SK-N-SH (cell line): ENCODE results near the gene CP. TPM values are rescaled to one million over a fixed set of nuclear protein-coding genes. Genes with fewer than 3 reads are reported as not detected.

ENCODE experiments used
- CTCF ChIA-PET: fragments of 300-600, 350-600 bp; formaldehyde crosslinking; extraction: SDS; loops from one replicate; lab custom pipeline; 2021; lab: Yijun Ruan, JAX
- POLR2A ChIA-PET: fragments of 350-600 bp; sonication (Branson Sonifier 250); formaldehyde crosslinking; extraction: SDS; loops from one replicate; lab custom pipeline; 2020; ENCODE audit warnings: antibody characterized with exemption, inconsistent platforms; lab: Yijun Ruan, JAX
- DNase-seq: peaks from one replicate; pipeline ENCODE4 v3.0.0; 2012
- H2AFZ ChIP-seq: fragments of 200-600 bp; sonication (generic); 2 replicates; pipeline ENCODE4 v1.8.1; 2016; ENCODE audit warnings: antibody characterized with exemption, mild to moderate bottlenecking, low read depth
- H3F3A ChIP-seq: fragments of 200-600 bp; sonication (generic); replicated peaks from 2 replicates; pipeline ENCODE3; 2016; ENCODE audit warnings: antibody characterized with exemption, mild to moderate bottlenecking; ENCODE audit not compliant: insufficient read depth
- H3K27ac ChIP-seq, 2 experiments: fragments of 200-500 bp in 1 of 2; fragments of 200-600 bp in 1 of 2; sonication (Bioruptor generic) in 1 of 2; sonication (generic), shearing (Covaris generic) in 1 of 2; 2 replicates each; pipeline versions ENCODE4 v1.5.1 to v1.6.1; 2014 to 2016; ENCODE audit warnings: low read depth in 2 of 2, inconsistent platforms in 1 of 2, low read length in 1 of 2, mild to moderate bottlenecking in 1 of 2, mixed read lengths in 1 of 2
- H3K27me3 ChIP-seq: fragments of 200-600 bp; sonication (generic), shearing (Covaris generic); 2 replicates; pipeline ENCODE4 v1.6.1; 2016; ENCODE audit warnings: mixed run types; ENCODE audit not compliant: insufficient read depth
- H3K36me3 ChIP-seq, 2 experiments: fragments of 200-500 bp in 1 of 2; fragments of 200-600 bp in 1 of 2; sonication (Bioruptor generic) in 1 of 2; sonication (generic) in 1 of 2; replicated peaks in 1 of 2; 2 replicates each; pipeline versions ENCODE3 to v1.5.1; 2014 to 2016; ENCODE audit warnings: low read length in 1 of 2, mild to moderate bottlenecking in 1 of 2; ENCODE audit not compliant: insufficient read depth in 2 of 2, control insufficient read depth in 1 of 2
- H3K4me1 ChIP-seq, 2 experiments: fragments of 200-500 bp in 1 of 2; fragments of 200-600 bp in 1 of 2; sonication (Bioruptor generic) in 1 of 2; sonication (generic), shearing (Covaris generic) in 1 of 2; 2 replicates each; pipeline versions ENCODE4 v1.5.1 to v1.6.1; 2014 to 2016; ENCODE audit warnings: low read depth in 1 of 2, low read length in 1 of 2, mixed run types in 1 of 2; ENCODE audit not compliant: insufficient read depth in 2 of 2, control insufficient read depth in 1 of 2
- H3K4me2 ChIP-seq: fragments of 200-600 bp; sonication (generic), shearing (Covaris generic); 2 replicates; pipeline ENCODE4 v1.6.1; 2017; ENCODE audit warnings: mixed run types
- H3K4me3 ChIP-seq, 2 experiments: fragments of 200-500 bp in 1 of 2; fragments of 200-600 bp in 1 of 2; sonication (Bioruptor generic) in 1 of 2; sonication (generic), shearing (Covaris generic) in 1 of 2; 2 replicates each; pipeline versions ENCODE4 v1.5.1 to v1.8.1; 2014 to 2016; ENCODE audit warnings: low read depth in 2 of 2, inconsistent platforms in 1 of 2, low read length in 1 of 2, mild to moderate bottlenecking in 1 of 2, mixed read lengths in 1 of 2, moderate library complexity in 1 of 2
- H3K79me2 ChIP-seq: fragments of 200-600 bp; sonication (generic); 2 replicates; pipeline ENCODE4 v1.8.1; 2017; ENCODE audit warnings: mild to moderate bottlenecking; ENCODE audit not compliant: insufficient read depth
- H3K9ac ChIP-seq: fragments of 200-600 bp; sonication (generic); 2 replicates; pipeline ENCODE4 v1.6.1; 2017; ENCODE audit warnings: mixed run types
- H3K9me2 ChIP-seq: fragments of 200-600 bp; sonication (generic); 2 replicates; pipeline ENCODE4 v1.6.1; 2017; ENCODE audit warnings: mixed run types
- H3K9me3 ChIP-seq: fragments of 200-600 bp; sonication (generic); 2 replicates; pipeline ENCODE4 v1.6.1; 2017; ENCODE audit warnings: mixed run types, mild to moderate bottlenecking, moderate library complexity
- H4K20me1 ChIP-seq: fragments of 200-600 bp; sonication (generic); 2 replicates; pipeline ENCODE4 v1.6.1; 2017; ENCODE audit warnings: mild to moderate bottlenecking, mixed run types; ENCODE audit not compliant: insufficient read depth
- CHD2 ChIP-seq: fragments of 150-350 bp; IDR thresholded peaks from 2 replicates; pipeline ENCODE4 v1.6.1; 2018; ENCODE audit warnings: low read length; ENCODE audit not compliant: partially characterized antibody
- ELF1 ChIP-seq: IDR thresholded peaks from 2 replicates; pipeline ENCODE4 v1.4.0; 2012
- EP300 ChIP-seq, 2 experiments: IDR thresholded peaks; 2 replicates each; pipeline versions ENCODE4 v1.4.0 to v1.6.1; 2012; ENCODE audit warnings: borderline replicate concordance in 1 of 2, low read depth in 1 of 2, low read length in 1 of 2
- EZH2phosphoT487 ChIP-seq: fragments of 200-600 bp; sonication (generic); IDR thresholded peaks from 2 replicates; pipeline ENCODE4 v1.6.1; 2017; ENCODE audit warnings: low read depth, mixed run types, mild to moderate bottlenecking, antibody characterized with exemption, moderate library complexity, borderline replicate concordance
- FOSL2 ChIP-seq: IDR thresholded peaks from 2 replicates; pipeline ENCODE4 v1.4.0; 2012; ENCODE audit warnings: low read depth, mild to moderate bottlenecking, moderate library complexity, borderline replicate concordance
- FOXJ3 ChIP-seq: sonication (generic); formaldehyde crosslinking; IDR thresholded peaks from 2 replicates; pipeline ENCODE4 v1.5.1; 2020; ENCODE audit warnings: mild to moderate bottlenecking, missing genetic modification reagents
- GABPA ChIP-seq: IDR thresholded peaks from 2 replicates; pipeline ENCODE4 v1.4.0; 2012; ENCODE audit warnings: low read depth, mild to moderate bottlenecking
- GATA2 ChIP-seq: sonication (generic); formaldehyde crosslinking; IDR thresholded peaks from 2 replicates; pipeline ENCODE4 v1.5.0; 2020; ENCODE audit warnings: mild to moderate bottlenecking, missing genetic modification reagents
- MEF2A ChIP-seq: IDR thresholded peaks from 2 replicates; pipeline ENCODE4 v1.4.0; 2012; ENCODE audit warnings: low read depth, borderline replicate concordance
- NRF1 ChIP-seq: IDR thresholded peaks from 2 replicates; pipeline ENCODE4 v1.6.1; 2012; ENCODE audit warnings: low read depth, mild to moderate bottlenecking, low read length
- POLR2AphosphoS5 ChIP-seq: IDR thresholded peaks from 2 replicates; pipeline ENCODE4 v1.6.1; 2012; ENCODE audit warnings: low read depth, low read length
- RAD21 ChIP-seq: IDR thresholded peaks from 2 replicates; pipeline ENCODE4 v1.6.1; 2012; ENCODE audit warnings: mild to moderate bottlenecking, low read length
- RCOR1 ChIP-seq: fragments of 150-350 bp; IDR thresholded peaks from 2 replicates; pipeline ENCODE4 v1.6.1; 2017; ENCODE audit warnings: antibody characterized with exemption, low read length
- RFX5 ChIP-seq: IDR thresholded peaks from 2 replicates; pipeline ENCODE4 v1.6.1; 2012; ENCODE audit warnings: mild to moderate bottlenecking, improper control_type of control experiment, low read length
- RXRA ChIP-seq: IDR thresholded peaks from 2 replicates; pipeline ENCODE4 v1.4.0; 2012; ENCODE audit warnings: low read depth, mild to moderate bottlenecking, borderline replicate concordance
- SIN3A ChIP-seq: IDR thresholded peaks from 2 replicates; pipeline ENCODE4 v1.6.1; 2012; ENCODE audit warnings: low read depth, mild to moderate bottlenecking, low read length, moderate library complexity, borderline replicate concordance
- TAF1 ChIP-seq: IDR thresholded peaks from 2 replicates; pipeline ENCODE4 v1.6.1; 2012; ENCODE audit warnings: low read depth, mild to moderate bottlenecking, low read length, moderate library complexity, borderline replicate concordance
- TEAD4 ChIP-seq: IDR thresholded peaks from 2 replicates; pipeline ENCODE4 v1.4.0; 2012; ENCODE audit warnings: mild to moderate bottlenecking, borderline replicate concordance; ENCODE audit not compliant: insufficient read depth
- YY1 ChIP-seq: IDR thresholded peaks from 2 replicates; pipeline ENCODE4 v1.4.0; 2012; ENCODE audit warnings: low read depth, mild to moderate bottlenecking
- WGBS: methylation state at CpG from one replicate; pipeline ENCODE4 v1.1.6; 2017; ENCODE audit warnings: low lambda C conversion rate; 5-methylcytosine and 5-hydroxymethylcytosine counted together
- polyA plus RNA-seq, 3 experiments: library from polyadenylated mRNA; depleted of rRNA; stranded (reverse); fragments of >200 nt; gene quantifications; 2 replicates each; pipeline ENCODE4 v1.2.3, GENCODE V29; 2012
- TF ChIP-seq, protein P1 (sequence below): IDR thresholded peaks from 2 replicates; pipeline ENCODE4; 2012
- TF ChIP-seq, protein P2 (sequence below): IDR thresholded peaks from 2 replicates; pipeline ENCODE4 v1.4.0; 2012; ENCODE audit warnings: low read depth
- TF ChIP-seq, protein P3 (sequence below): IDR thresholded peaks from 2 replicates; pipeline ENCODE4 v1.6.1; 2012; ENCODE audit warnings: mild to moderate bottlenecking, low read depth, low read length, moderate library complexity
- TF ChIP-seq, protein P4 (sequence below): fragments of 150-350 bp; IDR thresholded peaks from 2 replicates; pipeline ENCODE4 v1.6.1; 2017; ENCODE audit warnings: antibody characterized with exemption, low read length, low read depth, borderline replicate concordance

Gene CP
- polyA plus RNA-seq, 1 of the 3 experiments (the other 2 are of a cell fraction) = not detected

DNA sequence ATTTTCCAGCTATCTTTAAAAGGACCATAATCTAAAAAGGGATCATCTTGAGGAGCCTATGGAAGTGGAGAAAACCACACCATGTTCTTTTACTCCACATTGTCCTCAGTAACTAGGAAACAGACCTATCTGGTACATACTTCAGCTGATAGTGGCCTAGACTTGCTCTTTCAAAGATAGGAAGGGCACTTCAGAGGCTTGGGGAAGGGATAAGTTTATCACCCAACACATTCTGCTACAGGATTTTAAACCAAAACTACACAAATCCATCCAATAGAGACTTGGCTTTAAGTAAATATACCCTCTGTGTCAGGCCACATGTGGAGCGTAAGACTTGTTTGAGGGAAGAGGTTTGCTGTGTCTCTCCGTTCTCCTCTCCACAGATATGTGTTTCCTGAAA is 35.4 kb downstream of the CP start:
- TF ChIP-seq RXRA (no peak), RCOR1 (no peak), ELF1 (no peak), POLR2AphosphoS5 (no peak), EZH2phosphoT487 (no peak), RAD21 (no peak), YY1 (no peak), NRF1 (no peak), GABPA (no peak)
- TF ChIP-seq, protein P1, sequence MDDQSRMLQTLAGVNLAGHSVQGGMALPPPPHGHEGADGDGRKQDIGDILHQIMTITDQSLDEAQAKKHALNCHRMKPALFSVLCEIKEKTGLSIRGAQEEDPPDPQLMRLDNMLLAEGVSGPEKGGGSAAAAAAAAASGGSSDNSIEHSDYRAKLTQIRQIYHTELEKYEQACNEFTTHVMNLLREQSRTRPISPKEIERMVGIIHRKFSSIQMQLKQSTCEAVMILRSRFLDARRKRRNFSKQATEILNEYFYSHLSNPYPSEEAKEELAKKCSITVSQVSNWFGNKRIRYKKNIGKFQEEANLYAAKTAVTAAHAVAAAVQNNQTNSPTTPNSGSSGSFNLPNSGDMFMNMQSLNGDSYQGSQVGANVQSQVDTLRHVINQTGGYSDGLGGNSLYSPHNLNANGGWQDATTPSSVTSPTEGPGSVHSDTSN = no peak
- Histone ChIP-seq H3K79me2 (no peaks in the 10 kb centered on the region), H3K36me3 (no peaks in the 10 kb centered on the region), H3K4me3 (no peak overlapping the region), H2AFZ (no peak overlapping the region), H3K27me3 (no peaks in the 10 kb centered on the region), H3K9me2 (no peaks in the 10 kb centered on the region), H3F3A (peaks cover 2% of the 10 kb centered on the region), H3K27ac (no peak overlapping the region), H3K9me3 (no peaks in the 10 kb centered on the region), H3K4me2 (no peak overlapping the region), H4K20me1 (no peaks in the 10 kb centered on the region), H3K9ac (no peak overlapping the region), H3K4me1 (peaks cover 0 to 2% of the 10 kb centered on the region in 2 experiments; a peak in 2 of 4 replicates)
- CTCF ChIA-PET = no interaction called here
- POLR2A ChIA-PET = no interaction called here
- WGBS = 97% methylated on average over 2 of the region's 2 CpGs
- DNase-seq = no peak

DNA sequence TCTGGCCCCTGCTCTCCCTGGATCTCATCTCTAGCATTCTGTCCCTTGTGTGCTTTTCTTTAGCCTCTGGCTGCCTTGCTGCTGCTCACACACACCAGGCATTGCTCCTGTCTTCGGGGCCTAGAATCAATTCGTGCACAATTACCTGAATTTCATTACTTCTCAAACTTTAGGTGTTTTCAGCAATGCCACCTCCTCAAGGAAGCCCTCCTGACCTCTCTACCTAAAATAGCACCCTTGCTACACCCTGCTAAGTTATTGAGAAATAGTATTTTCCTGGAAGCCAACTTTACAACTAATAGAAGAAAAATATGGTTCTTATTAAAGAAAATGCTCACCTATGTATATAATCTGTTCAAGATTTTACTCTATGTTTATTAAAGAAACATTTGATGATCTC is 40.4 kb downstream of the CP start:
- Histone ChIP-seq H2AFZ (no peak overlapping the region), H3K4me2 (no peak overlapping the region), H3K27me3 (no peaks in the 10 kb centered on the region), H3F3A (peaks cover 7% of the 10 kb centered on the region), H3K9ac (no peak overlapping the region), H3K4me1 (peaks cover 4 to 9% of the 10 kb centered on the region in 2 experiments; a peak in 2 of 4 replicates), H3K9me2 (no peaks in the 10 kb centered on the region), H3K4me3 (no peak overlapping the region), H3K79me2 (no peaks in the 10 kb centered on the region), H3K9me3 (no peaks in the 10 kb centered on the region; the same call in 1 of the 2 replicates), H3K36me3 (peaks cover 9% of the 10 kb centered on the region in 2 experiments), H4K20me1 (no peaks in the 10 kb centered on the region), H3K27ac (no peak overlapping the region)
- ChIA-PET POLR2A (no interaction called here), CTCF (no interaction called here)
- no peak for TF ChIP-seq GABPA
- TF ChIP-seq YY1 = no peak
- TF ChIP-seq, protein P2, sequence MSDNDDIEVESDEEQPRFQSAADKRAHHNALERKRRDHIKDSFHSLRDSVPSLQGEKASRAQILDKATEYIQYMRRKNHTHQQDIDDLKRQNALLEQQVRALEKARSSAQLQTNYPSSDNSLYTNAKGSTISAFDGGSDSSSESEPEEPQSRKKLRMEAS = no peak
- no peak for TF ChIP-seq FOSL2
- no peak for TF ChIP-seq TEAD4
- TF ChIP-seq, protein P3, sequence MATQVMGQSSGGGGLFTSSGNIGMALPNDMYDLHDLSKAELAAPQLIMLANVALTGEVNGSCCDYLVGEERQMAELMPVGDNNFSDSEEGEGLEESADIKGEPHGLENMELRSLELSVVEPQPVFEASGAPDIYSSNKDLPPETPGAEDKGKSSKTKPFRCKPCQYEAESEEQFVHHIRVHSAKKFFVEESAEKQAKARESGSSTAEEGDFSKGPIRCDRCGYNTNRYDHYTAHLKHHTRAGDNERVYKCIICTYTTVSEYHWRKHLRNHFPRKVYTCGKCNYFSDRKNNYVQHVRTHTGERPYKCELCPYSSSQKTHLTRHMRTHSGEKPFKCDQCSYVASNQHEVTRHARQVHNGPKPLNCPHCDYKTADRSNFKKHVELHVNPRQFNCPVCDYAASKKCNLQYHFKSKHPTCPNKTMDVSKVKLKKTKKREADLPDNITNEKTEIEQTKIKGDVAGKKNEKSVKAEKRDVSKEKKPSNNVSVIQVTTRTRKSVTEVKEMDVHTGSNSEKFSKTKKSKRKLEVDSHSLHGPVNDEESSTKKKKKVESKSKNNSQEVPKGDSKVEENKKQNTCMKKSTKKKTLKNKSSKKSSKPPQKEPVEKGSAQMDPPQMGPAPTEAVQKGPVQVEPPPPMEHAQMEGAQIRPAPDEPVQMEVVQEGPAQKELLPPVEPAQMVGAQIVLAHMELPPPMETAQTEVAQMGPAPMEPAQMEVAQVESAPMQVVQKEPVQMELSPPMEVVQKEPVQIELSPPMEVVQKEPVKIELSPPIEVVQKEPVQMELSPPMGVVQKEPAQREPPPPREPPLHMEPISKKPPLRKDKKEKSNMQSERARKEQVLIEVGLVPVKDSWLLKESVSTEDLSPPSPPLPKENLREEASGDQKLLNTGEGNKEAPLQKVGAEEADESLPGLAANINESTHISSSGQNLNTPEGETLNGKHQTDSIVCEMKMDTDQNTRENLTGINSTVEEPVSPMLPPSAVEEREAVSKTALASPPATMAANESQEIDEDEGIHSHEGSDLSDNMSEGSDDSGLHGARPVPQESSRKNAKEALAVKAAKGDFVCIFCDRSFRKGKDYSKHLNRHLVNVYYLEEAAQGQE = no peak
- no peak for TF ChIP-seq MEF2A
- TF ChIP-seq, protein P4, sequence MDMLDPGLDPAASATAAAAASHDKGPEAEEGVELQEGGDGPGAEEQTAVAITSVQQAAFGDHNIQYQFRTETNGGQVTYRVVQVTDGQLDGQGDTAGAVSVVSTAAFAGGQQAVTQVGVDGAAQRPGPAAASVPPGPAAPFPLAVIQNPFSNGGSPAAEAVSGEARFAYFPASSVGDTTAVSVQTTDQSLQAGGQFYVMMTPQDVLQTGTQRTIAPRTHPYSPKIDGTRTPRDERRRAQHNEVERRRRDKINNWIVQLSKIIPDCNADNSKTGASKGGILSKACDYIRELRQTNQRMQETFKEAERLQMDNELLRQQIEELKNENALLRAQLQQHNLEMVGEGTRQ = no peak
- TF ChIP-seq TAF1 = no peak
- TF ChIP-seq GATA2 (CRISPR knock-in tag) = no peak
- TF ChIP-seq CHD2 = no peak
- TF ChIP-seq RAD21 = no peak
- TF ChIP-seq RFX5 = no peak
- TF ChIP-seq RCOR1 = no peak
- no peak for TF ChIP-seq EZH2phosphoT487
- TF ChIP-seq EP300 (IDR thresholded peaks at IDR 0.05; ENCODE audit: borderline replicate concordance in 1 of 2, low read depth in 1 of 2, low read length in 1 of 2) = no peak
- no peak for TF ChIP-seq FOXJ3 (CRISPR knock-in tag)
- no peak for TF ChIP-seq SIN3A
- no peak for DNase-seq
- WGBS = 88% methylated on average over 2 of the region's 2 CpGs
